OCI-LY1 (cell line): Measurements from ENCODE around the gene CD5L.

ENCODE experiments used
- EZH2 ChIP-seq: fragments of 200-600 bp; sonication (generic), shearing (Covaris generic); IDR thresholded peaks from 2 replicates; pipeline ENCODE4 v1.8.0; 2017; ENCODE audit warnings: borderline replicate concordance, mixed run types, mild to moderate bottlenecking, antibody characterized with exemption, low read length, moderate library complexity, mixed read lengths
- TF ChIP-seq, protein P1 (sequence below): fragments of 200-600 bp; sonication (generic), shearing (Covaris generic); IDR thresholded peaks from 2 replicates; pipeline ENCODE4 v1.5.1; 2017; ENCODE audit warnings: mild to moderate bottlenecking, antibody characterized with exemption, low read length, moderate library complexity, mixed read lengths

GRCh38 chr1:157829711-157830110, 11.9 kb downstream of the CD5L start:
- TF ChIP-seq, protein P1, sequence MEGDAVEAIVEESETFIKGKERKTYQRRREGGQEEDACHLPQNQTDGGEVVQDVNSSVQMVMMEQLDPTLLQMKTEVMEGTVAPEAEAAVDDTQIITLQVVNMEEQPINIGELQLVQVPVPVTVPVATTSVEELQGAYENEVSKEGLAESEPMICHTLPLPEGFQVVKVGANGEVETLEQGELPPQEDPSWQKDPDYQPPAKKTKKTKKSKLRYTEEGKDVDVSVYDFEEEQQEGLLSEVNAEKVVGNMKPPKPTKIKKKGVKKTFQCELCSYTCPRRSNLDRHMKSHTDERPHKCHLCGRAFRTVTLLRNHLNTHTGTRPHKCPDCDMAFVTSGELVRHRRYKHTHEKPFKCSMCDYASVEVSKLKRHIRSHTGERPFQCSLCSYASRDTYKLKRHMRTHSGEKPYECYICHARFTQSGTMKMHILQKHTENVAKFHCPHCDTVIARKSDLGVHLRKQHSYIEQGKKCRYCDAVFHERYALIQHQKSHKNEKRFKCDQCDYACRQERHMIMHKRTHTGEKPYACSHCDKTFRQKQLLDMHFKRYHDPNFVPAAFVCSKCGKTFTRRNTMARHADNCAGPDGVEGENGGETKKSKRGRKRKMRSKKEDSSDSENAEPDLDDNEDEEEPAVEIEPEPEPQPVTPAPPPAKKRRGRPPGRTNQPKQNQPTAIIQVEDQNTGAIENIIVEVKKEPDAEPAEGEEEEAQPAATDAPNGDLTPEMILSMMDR = no peak
- TF ChIP-seq EZH2 = no peak
